SU-DHL-6 (cell line): ENCODE measurements around the gene TMEM208.

ENCODE experiments used
- H2AFZ ChIP-seq: fragments of 200-600 bp; sonication (generic); 2 replicates; pipeline ENCODE4 v1.6.1; 2014; ENCODE audit warnings: low read depth, mild to moderate bottlenecking, moderate library complexity, mixed read lengths, antibody characterized with exemption, low read length; ENCODE audit not compliant: severe bottlenecking
- H3F3A ChIP-seq: fragments of 200-600 bp; shearing (Covaris generic); 2 replicates; pipeline ENCODE4 v1.6.0; 2016; ENCODE audit warnings: antibody characterized with exemption, mild to moderate bottlenecking; ENCODE audit not compliant: insufficient read depth
- H3K27ac ChIP-seq: fragments of 200-600 bp; sonication (generic); 2 replicates; pipeline ENCODE4 v1.5.1; 2016; ENCODE audit warnings: low read depth, mild to moderate bottlenecking, low read length, moderate library complexity, mixed read lengths
- H3K27me3 ChIP-seq: fragments of 200-600 bp; sonication (generic), shearing (Covaris generic); 2 replicates; pipeline ENCODE4 v1.6.0; 2014; ENCODE audit warnings: mild to moderate bottlenecking, low read length
- H3K36me3 ChIP-seq: fragments of 200-600 bp; sonication (generic); 2 replicates; pipeline ENCODE4 v1.6.1; 2014; ENCODE audit warnings: mild to moderate bottlenecking, low read length, mixed read lengths
- H3K4me2 ChIP-seq: fragments of 300-600, 200-600 bp; shearing (Covaris generic), sonication (generic); 2 replicates; pipeline ENCODE4 v1.6.0; 2014; ENCODE audit warnings: low read length, low read depth, mild to moderate bottlenecking; ENCODE audit not compliant: poor library complexity, severe bottlenecking
- H3K4me3 ChIP-seq: fragments of 200-600 bp; sonication (generic); 2 replicates; pipeline ENCODE4 v1.5.1; 2014; ENCODE audit warnings: antibody characterized with exemption, low read length, mild to moderate bottlenecking, mixed read lengths; ENCODE audit not compliant: insufficient read depth, poor library complexity, severe bottlenecking
- H3K79me2 ChIP-seq: fragments of 200-600 bp; sonication (generic); 2 replicates; pipeline ENCODE4 v1.6.1; 2014; ENCODE audit warnings: mild to moderate bottlenecking, low read length, moderate library complexity; ENCODE audit not compliant: insufficient read depth
- H3K9ac ChIP-seq: fragments of 200-600 bp; sonication (generic); 2 replicates; pipeline ENCODE4 v1.7.0; 2014; ENCODE audit warnings: mild to moderate bottlenecking, low read length
- H3K9me2 ChIP-seq: fragments of 200-600 bp; sonication (generic); replicated peaks from 2 replicates; pipeline ENCODE4 v1.6.1; 2014; ENCODE audit warnings: low read length; ENCODE audit not compliant: insufficient read depth
- H3K9me3 ChIP-seq: fragments of 200-600 bp; sonication (generic); 2 replicates; pipeline ENCODE4 v1.6.1; 2014; ENCODE audit warnings: low read length, mixed read lengths; ENCODE audit not compliant: insufficient read depth
- H4K20me1 ChIP-seq: fragments of 200-600 bp; sonication (generic); 2 replicates; pipeline ENCODE4 v1.6.1; 2014; ENCODE audit warnings: low read depth, mild to moderate bottlenecking, antibody characterized with exemption, low read length, moderate library complexity, mixed read lengths
- EZH2phosphoT487 ChIP-seq: fragments of 200-600 bp; sonication (generic), shearing (Covaris generic); conservative IDR thresholded peaks from 2 replicates; pipeline ENCODE4 v1.6.1; 2018; ENCODE audit warnings: mild to moderate bottlenecking, antibody characterized with exemption, low read length, moderate library complexity, mixed read lengths
- TF ChIP-seq, protein P1 (sequence below): fragments of 200-600 bp; sonication (generic); IDR thresholded peaks from one replicate; pipeline ENCODE4 v1.5.1; 2017; ENCODE audit warnings: antibody characterized with exemption, mild to moderate bottlenecking, low read length, moderate library complexity; ENCODE audit not compliant: insufficient read depth, poor library complexity, severe bottlenecking

Gene TMEM208

DNA sequence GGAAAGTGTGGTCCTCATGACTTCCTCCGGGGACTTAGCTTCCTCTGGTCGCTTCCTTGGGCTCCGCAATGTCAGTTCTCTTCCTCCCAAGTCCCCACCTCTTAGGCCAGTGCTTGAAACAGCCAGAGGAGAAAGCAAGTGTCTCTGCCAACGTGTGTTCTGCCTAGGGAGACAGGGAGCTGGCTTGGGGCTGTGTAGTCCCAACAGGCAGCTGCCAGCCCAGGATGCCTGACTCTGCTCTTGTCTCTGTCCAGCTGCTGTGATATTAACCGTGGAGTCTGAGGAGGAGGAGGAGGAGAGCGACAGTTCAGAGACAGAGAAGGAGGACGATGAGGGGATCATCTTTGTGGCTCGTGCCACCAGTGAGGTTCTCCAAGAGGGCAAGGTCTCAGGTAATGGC lies 38.9 kb downstream of the TMEM208 start:
- Histone ChIP-seq H2AFZ (no peak overlapping the region), H3K9me2 (no peaks in the 10 kb centered on the region), H3K4me3 (no peak overlapping the region), H3K27ac (no peak overlapping the region), H3K36me3 (no peaks in the 10 kb centered on the region), H3K4me2 (no peak overlapping the region), H3K27me3 (no peaks in the 10 kb centered on the region), H4K20me1 (no peaks in the 10 kb centered on the region), H3F3A (no peaks in the 10 kb centered on the region), H3K9me3 (no peaks in the 10 kb centered on the region), H3K79me2 (no peaks in the 10 kb centered on the region), H3K9ac (no peak overlapping the region)
- no peak for TF ChIP-seq EZH2phosphoT487
- TF ChIP-seq, protein P1, sequence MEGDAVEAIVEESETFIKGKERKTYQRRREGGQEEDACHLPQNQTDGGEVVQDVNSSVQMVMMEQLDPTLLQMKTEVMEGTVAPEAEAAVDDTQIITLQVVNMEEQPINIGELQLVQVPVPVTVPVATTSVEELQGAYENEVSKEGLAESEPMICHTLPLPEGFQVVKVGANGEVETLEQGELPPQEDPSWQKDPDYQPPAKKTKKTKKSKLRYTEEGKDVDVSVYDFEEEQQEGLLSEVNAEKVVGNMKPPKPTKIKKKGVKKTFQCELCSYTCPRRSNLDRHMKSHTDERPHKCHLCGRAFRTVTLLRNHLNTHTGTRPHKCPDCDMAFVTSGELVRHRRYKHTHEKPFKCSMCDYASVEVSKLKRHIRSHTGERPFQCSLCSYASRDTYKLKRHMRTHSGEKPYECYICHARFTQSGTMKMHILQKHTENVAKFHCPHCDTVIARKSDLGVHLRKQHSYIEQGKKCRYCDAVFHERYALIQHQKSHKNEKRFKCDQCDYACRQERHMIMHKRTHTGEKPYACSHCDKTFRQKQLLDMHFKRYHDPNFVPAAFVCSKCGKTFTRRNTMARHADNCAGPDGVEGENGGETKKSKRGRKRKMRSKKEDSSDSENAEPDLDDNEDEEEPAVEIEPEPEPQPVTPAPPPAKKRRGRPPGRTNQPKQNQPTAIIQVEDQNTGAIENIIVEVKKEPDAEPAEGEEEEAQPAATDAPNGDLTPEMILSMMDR = no peak

DNA sequence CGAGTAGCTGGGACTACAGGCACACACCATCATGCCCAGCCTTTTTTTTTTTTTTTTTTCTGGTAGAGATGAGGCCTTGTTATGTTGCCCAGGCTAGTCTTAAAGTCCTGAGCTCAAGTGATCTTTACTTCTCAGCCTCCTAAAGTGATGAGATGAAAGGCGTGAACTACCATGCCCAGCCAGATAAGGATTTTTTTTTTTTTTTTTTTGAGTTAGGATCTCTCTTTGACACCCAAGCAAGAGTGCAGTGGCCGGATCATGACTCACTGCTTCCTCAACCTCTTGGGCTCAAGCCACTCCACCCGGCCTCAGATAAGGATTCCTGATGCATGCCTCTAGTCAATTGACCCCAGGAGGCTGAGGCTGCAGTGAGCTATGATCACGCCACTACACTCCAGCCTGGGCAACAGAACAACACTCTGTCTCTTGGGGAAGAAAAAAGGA lies 41.2 kb downstream of the TMEM208 start:
- H3K27ac ChIP-seq = no peak overlapping the region
- no peaks in the 10 kb centered on the region for H3K36me3 ChIP-seq
- no peaks in the 10 kb centered on the region for H4K20me1 ChIP-seq
- H3K9me2 ChIP-seq = no peaks in the 10 kb centered on the region
- no peaks in the 10 kb centered on the region for H3K27me3 ChIP-seq
- no peak for TF ChIP-seq EZH2phosphoT487
- TF ChIP-seq, protein P1 = no peak
- H3K9ac ChIP-seq = no peak overlapping the region
- H3K79me2 ChIP-seq = no peaks in the 10 kb centered on the region
- H3F3A ChIP-seq = no peaks in the 10 kb centered on the region
- H2AFZ ChIP-seq = no peak overlapping the region
- no peaks in the 10 kb centered on the region for H3K9me3 ChIP-seq
- H3K4me2 ChIP-seq = no peak overlapping the region
- no peak overlapping the region for H3K4me3 ChIP-seq

DNA sequence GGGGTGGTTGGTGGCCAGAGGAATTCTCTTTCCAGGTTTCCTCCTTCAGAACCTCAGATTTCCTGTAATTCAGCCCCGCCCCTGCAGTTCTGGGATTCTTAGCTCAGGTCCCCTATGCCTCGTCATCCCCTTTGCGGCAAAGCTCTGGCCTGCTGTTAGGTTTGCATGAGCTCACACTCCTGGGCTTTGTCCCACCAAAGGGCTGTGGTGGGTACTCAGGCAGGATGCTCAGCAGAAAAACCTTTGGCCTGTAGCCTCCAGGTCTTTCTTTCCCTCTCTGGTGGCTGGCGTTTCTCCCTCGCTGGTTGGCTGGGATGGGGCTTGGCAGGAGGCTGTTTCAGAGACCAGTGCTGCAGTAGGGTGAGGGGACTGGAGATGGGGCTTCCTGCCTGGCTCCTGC lies 42.8 kb downstream of the TMEM208 start:
- H3K9me3 ChIP-seq = no peaks in the 10 kb centered on the region
- no peaks in the 10 kb centered on the region for H3F3A ChIP-seq
- no peak overlapping the region for H3K4me2 ChIP-seq
- no peaks in the 10 kb centered on the region for H3K36me3 ChIP-seq
- H3K4me3 ChIP-seq = no peak overlapping the region
- H3K9me2 ChIP-seq = no peaks in the 10 kb centered on the region
- H3K27me3 ChIP-seq = no peaks in the 10 kb centered on the region
- TF ChIP-seq, protein P1 = no peak
- no peak for TF ChIP-seq EZH2phosphoT487
- no peak overlapping the region for H3K27ac ChIP-seq
- H2AFZ ChIP-seq = no peak overlapping the region
- no peaks in the 10 kb centered on the region for H4K20me1 ChIP-seq
- H3K79me2 ChIP-seq = no peaks in the 10 kb centered on the region
- no peak overlapping the region for H3K9ac ChIP-seq

DNA sequence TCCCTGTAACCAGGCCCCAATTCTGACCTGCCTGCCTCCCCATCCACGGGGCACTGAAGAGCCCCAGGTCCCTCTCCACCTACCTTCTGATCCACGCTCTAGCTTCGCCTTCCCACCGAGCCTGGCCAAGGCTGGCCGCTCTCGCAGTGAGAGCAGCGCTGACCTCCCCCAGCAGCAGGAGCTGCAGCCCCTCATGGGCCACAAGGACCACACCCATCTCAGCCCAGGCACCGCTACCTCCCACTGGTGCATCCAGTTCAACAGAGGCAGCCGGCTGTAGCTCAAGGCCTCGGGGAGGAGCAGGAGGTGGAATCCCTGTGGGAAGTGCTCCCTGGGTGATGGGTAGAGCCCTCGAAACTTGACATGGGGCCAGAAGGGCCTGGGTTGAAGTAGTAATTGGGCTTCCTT lies 44.0 kb downstream of the TMEM208 start:
- Histone ChIP-seq H3K27ac (no peak overlapping the region), H3K36me3 (no peaks in the 10 kb centered on the region), H3K9me3 (no peaks in the 10 kb centered on the region), H2AFZ (no peak overlapping the region), H4K20me1 (no peaks in the 10 kb centered on the region), H3K4me2 (no peak overlapping the region), H3F3A (no peaks in the 10 kb centered on the region), H3K9me2 (no peaks in the 10 kb centered on the region), H3K79me2 (no peaks in the 10 kb centered on the region), H3K9ac (no peak overlapping the region), H3K27me3 (no peaks in the 10 kb centered on the region), H3K4me3 (no peak overlapping the region)
- TF ChIP-seq, protein P1 = no peak
- no peak for TF ChIP-seq EZH2phosphoT487
